Superior temporal gyrus (tissue), 1 donor: ENCODE results near the gene LOXHD1.
A peak's percentile ranks its signal among the peaks of the same experiment; 100 is the strongest.

Experiments used
- DNase-seq: peaks from one replicate; pipeline ENCODE4 v3.0.0-alpha.2; 2016; ENCODE audit errors: extremely low spot score

The LOXHD1 gene

GRCh38 chr18:46627136-46627535 is 29.9 kb downstream of the LOXHD1 start:
- DNase-seq, result no peak

GRCh38 chr18:46625069-46625468 is 32.0 kb downstream of the LOXHD1 start:
- no peak for DNase-seq

GRCh38 chr18:46624127-46624526 is 32.9 kb downstream of the LOXHD1 start:
- DNase-seq, result no peak

GRCh38 chr18:46623541-46623940 is 33.5 kb downstream of the LOXHD1 start:
- DNase-seq, result peak; percentile 33

GRCh38 chr18:46622999-46623398 is 34.0 kb downstream of the LOXHD1 start:
- DNase-seq, result peak; percentile 69

- DNase-seq, result no peak
Observed at GRCh38 chr18:46622451-46622850, 34.6 kb downstream of the LOXHD1 start.

DNA sequence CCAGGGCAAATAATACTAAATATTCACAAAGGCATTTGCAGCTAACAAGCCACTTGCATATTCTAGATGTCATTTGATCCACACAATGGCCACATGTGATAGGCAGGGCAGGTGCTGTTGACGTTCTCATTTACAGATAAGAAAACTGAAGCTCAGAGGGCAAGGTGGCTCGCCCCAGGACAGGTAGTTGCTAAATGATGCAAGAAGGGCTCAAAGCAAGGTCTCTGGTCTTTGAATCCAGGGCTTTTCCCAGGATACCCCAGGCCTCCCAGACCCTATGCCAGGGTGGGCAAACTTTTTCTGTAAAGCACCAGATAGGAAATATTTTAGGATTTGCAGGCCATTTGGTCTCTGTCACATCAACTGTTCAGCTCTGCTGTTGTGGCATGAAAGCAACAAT is 35.1 kb downstream of the LOXHD1 start:
- DNase-seq, result no peak

DNA sequence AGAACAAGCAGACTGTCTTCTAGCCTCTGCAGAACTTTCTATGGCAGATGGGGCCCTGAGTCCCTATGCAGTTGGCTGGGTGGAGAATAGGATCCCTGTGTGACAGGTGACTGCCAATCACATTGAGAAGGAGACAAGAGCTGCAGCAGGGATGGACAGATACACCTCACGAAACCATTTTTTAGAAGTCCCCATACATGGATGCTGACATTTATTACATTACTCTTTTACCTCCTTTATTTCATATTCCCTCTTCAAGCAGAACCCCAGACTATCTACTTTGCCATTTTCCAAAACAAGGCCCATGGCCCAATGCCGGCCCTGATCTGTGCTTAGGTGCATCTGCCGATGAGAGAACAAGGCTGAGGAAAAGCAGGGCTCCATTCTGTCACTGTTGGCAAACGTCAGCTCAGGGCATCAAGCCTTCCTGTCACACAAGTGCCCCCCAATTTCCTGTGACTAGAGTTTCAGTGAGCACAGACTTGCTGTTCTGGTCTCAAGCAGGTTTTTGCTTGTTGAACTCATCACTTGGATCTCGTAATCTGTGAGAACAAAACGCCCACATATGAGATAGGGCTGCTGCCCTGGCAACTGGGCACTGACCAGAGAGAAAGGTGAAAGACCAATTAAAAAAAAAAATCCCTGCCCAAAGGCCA is 35.8 kb downstream of the LOXHD1 start:
- no peak for DNase-seq

- DNase-seq, result no peak
Observed at GRCh38 chr18:46619559-46619958, 37.5 kb downstream of the LOXHD1 start.

DNA sequence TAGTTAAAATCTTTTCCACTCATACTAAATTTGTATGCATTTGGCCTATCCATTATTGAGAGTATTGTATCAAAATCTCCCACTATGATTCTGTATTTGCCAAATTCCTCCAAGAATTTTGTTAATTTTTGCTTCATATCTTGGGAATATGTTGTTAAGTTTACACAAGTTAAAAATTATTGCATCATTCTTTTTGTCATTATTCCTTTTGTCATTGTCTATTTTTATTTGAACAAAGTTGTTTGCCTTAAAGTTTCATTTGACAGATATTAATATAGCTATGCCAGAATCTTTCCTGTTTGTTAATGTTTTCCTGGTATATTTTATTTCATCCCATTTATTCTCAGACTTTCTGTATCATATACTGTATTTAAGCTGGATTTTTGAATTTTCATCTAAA is 41.3 kb downstream of the LOXHD1 start:
- no peak for DNase-seq

DNA sequence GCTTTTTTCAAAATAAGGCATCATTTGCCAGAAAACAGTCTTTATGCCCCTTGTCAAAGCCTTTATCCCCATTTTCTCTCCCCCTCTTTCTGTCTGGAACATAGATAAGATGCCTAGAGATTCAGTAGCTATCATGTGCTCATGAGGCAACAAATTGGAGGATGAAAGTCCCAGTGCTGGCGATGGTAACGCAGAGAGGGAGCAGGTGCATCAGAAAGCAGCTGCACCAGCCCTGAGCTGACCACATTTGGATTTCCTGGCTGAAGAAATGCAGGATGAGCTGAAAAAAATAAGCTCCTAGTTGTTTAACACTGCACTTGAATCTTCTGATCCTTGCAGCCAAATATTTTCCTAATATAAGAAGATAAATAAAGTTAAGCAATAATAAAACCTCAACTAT is 48.0 kb downstream of the LOXHD1 start:
- DNase-seq, result no peak

DNA sequence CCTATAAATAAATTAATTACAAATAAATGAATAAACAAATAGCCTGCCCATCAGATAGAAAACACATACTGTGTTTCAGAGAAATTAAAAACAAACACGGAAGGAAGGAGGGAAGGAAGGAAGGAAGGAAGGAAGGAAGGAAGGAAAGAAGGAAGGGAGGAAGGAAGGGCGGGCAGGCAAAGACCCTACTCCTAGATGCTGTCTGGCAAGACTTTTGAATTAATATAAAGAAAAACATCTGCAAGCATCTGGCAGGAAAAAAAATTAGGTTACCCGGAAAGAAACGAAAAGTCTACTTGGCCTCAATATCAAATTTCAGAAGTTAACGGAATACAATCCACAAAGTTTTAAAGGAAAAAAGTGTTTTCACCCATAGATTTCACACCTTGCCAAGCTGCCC is 49.1 kb downstream of the LOXHD1 start:
- DNase-seq, result no peak

- DNase-seq, result no peak
Observed at GRCh38 chr18:46601141-46601805, 55.7 kb downstream of the LOXHD1 start.

DNA sequence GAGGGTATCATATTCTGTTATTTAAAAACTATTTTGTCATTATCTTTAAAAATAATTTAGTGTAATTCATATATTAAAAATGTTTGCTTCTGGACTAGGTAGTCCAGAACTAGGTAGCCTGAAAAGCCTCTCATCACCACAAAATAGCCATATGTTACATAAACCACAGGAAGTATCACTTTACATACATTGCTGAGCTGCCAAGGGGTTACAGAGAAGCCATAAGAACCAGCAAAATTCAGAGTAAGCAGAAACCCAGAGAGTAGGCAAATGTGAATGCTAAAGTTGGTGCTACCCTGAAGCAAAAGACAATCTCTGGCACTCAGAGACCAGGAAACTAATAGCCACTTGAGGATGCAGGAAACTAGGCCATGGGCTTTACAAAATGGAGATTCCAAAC is 60.9 kb downstream of the LOXHD1 start:
- no peak for DNase-seq

DNA sequence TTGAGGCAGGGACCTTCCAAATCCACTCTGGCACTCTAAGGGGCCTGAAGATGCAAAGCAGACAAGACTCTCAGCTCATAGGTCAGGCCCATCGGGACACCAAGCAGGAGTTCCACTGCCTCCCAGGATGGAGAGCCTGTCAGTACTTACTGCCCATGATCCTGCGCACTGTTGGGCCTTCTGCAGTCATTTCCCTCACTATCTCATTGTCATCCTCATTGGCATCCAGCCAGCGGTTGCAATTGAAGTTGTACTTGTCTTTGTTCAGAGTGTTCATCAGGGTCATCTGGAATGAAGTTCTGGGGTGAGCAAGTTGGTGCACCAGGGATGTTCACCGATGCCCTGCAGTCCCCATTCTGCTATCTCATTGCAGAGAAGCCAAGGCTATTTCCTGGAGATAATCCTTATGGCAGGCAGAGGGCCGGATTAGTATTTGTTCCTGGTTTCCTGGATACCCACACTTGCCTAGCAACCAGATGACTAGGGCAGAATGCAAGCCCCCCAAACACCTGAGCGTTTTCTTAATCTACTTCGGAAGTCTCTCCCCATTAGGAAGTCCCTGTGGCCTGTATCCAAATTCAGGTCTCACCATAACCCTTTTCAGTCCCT is 65.1 kb downstream of the LOXHD1 start:
- no peak for DNase-seq

DNA sequence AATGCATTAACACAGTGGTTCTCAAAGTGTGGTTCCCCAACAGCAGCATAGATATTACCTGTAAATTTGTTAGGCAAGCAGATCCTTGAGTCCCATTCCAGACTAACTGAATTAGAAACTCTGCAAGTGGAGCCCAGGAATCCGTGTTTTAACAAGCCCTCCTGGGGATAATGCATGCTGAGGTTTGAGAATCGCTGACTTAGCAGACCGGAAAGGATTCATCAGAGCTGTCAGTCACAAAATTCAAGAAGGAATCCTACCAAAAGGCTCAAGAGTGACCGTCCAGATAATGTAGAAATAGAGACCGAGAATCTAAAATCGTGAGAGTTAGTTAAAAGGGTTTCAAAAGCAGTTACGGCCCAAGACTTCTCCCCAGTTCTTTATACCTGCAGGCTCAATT is 66.9 kb downstream of the LOXHD1 start:
- DNase-seq, result no peak

- DNase-seq, result no peak
Observed at GRCh38 chr18:46588971-46589660, 67.9 kb downstream of the LOXHD1 start.

- DNase-seq, result no peak
Observed at GRCh38 chr18:46587600-46587999, 69.4 kb downstream of the LOXHD1 start.

- no peak for DNase-seq
Observed at GRCh38 chr18:46583711-46584110, 73.3 kb downstream of the LOXHD1 start.

DNA sequence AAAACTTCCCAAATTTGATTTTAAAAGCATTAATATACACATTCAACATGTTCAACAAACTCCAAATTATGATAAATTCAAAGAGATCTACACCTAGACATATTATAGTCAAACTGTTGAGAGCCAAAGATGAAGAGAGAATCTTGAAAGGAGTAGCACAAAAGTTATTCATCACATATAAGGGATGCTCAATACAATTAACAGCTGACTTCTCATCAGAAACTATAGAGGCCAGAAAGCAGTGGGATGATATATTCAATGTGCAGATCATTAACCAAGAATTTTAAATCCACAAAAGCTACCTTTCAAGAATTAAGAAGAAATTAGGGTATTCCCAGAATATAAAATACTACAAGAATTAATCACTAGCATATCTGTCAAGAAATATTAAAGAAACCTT is 75.4 kb downstream of the LOXHD1 start:
- no peak for DNase-seq

DNA sequence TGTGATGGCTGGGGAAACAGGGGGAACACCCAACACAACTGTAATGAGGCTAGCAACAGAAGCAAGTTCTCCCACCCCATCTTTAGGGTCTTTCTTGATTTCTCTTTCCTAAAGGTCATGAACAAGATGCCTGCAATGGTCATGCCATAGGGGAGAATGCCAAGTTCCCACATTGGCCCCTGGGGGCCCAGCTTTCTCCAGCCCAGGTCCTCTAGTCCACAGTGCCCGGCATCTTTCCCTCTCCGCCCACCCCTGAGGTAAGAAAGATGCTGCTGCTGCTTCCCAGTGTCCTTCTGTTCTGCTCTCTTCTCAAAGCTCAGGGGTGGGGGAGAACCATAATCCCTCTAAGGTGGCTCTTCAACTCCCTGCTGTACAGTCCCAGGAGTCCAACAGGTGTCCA is 78.0 kb downstream of the LOXHD1 start:
- no peak for DNase-seq

DNA sequence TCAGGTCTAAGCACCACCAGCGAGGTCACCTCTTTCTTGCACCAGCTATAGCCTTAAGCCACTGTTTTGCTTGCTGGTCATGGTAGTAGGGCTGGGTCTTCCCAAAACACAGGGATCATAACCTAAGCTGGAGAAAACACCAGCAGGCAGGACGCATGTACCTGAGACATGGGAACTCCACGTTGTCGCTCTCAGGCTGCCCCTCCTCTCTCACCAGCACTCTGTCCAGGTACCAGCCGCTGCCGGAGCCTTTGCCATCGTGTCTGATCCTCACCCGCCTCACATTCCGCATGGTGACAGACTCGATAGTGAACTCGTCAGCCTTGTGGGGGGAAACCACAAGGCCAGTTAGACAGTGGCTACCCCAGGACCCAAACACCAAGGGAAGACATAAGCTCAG is 79.5 kb downstream of the LOXHD1 start:
- no peak for DNase-seq

DNA sequence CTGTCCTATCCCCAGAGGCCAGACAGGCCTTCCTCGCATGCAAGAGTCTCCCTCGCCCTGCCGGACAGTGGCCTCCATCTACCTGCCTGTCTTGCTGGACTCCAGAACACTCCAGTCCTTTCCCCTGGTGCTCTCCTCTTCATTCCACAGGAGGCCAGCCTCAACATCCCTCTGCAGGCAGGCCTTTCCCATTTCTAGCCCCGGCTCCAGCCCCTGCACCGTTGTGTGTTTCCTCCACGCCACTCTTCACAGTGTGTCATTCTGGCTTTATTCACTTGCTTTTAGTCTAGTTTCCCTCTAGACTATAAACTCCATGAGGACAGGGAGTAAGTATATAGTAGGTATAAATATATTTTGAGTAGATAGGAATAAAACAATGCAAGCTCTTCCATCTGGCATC is 81.2 kb downstream of the LOXHD1 start:
- DNase-seq, result no peak
